ENCODE data around the gene DENND5B. TPM values are rescaled to one million over a fixed set of nuclear protein-coding genes. Genes with fewer than 3 reads are reported as not detected.

The DENND5B gene
- total and polyA plus RNA-seq, 2 of the 4 experiments (the other 2 are of a cell fraction) = 5.5 to 13.4 TPM

- Histone ChIP-seq H2AK9ac (replicated peaks; ENCODE audit: low read depth, low read length, poor library complexity) (no peak overlapping the region), H3K18ac (ENCODE audit: low read depth, low read length) (no peak overlapping the region), H3K9me1 (ENCODE audit: insufficient read depth, low read length) (no peaks in the 10 kb centered on the region), H3K27me3 (ENCODE audit: control insufficient read depth, insufficient read depth, low read length) (0 out of 2 replicates have a peak, but pooled peaks cover 1% of the 10 kb centered on the region), H2AFZ (replicated peaks; ENCODE audit: low read length, poor library complexity) (no peak overlapping the region), H4K5ac (ENCODE audit: low read depth, low read length) (no peak overlapping the region), H3K14ac (replicated peaks; ENCODE audit: low read depth, low read length) (no peak overlapping the region), H4K91ac (ENCODE audit: insufficient read depth, low read depth, low read length) (no peak overlapping the region), H3K9me3 (ENCODE audit: control insufficient read depth, insufficient read depth, low read length) (no peaks in the 10 kb centered on the region), H2BK5ac (ENCODE audit: low read depth, low read length, poor library complexity, severe bottlenecking) (no peak overlapping the region), H3K79me1 (ENCODE audit: low read depth in 1 of 2, low read length in 2 of 2) (no peaks in the 10 kb centered on the region), H3K4me1 (ENCODE audit: control insufficient read depth, insufficient read depth, low read length) (no peaks in the 10 kb centered on the region), H3K36me3 (ENCODE audit: control insufficient read depth, insufficient read depth, low read length) (no peaks in the 10 kb centered on the region), H2BK15ac (ENCODE audit: low read depth, low read length) (no peak overlapping the region), H3K4me3 (ENCODE audit: insufficient read depth, low read depth, low read length) (no peak overlapping the region), H2BK20ac (ENCODE audit: low read depth, low read length) (no peak overlapping the region), H2BK120ac (ENCODE audit: low read depth, low read length) (no peak overlapping the region), H2AK5ac (ENCODE audit: low read depth, low read length) (no peak overlapping the region), H3K4ac (ENCODE audit: low read depth, low read length) (no peak overlapping the region), H4K8ac (ENCODE audit: low read depth in 2 of 2, low read length in 2 of 2) (no peak overlapping the region), H3K56ac (ENCODE audit: extremely low read depth, insufficient read depth, low read length) (no peak overlapping the region), H3K4me2 (ENCODE audit: low read depth, low read length) (no peak overlapping the region), H4K20me1 (ENCODE audit: insufficient read depth, low read length) (no peaks in the 10 kb centered on the region), H3K23ac (ENCODE audit: low read depth, low read length) (no peak overlapping the region), H3K27ac (ENCODE audit: insufficient read depth, low read length) (no peak overlapping the region), H3K9ac (ENCODE audit: low read depth, low read length) (no peak overlapping the region)
- no peak for ATAC-seq (ENCODE audit: low read depth)
- in situ Hi-C loops (cut with MboI; ENCODE audit: low sequenced_read_pairs) (no loop called here), dilution Hi-C loops (cut with HindIII; ENCODE audit: low sequenced_read_pairs, unreplicated experiment) (no loop called here), intact Hi-C loops (cut with micrococcal nuclease) (no loop called here)
- DNase-seq = no peak
- TF ChIP-seq USF2 (IDR thresholded peaks at IDR 0.05; ENCODE audit: low read depth, low read length) = no peak
- no peak for TF ChIP-seq RCOR1 (IDR thresholded peaks at IDR 0.05; ENCODE audit: insufficient replicate concordance, low read length)
- no peak for TF ChIP-seq MAFK (IDR thresholded peaks at IDR 0.05; ENCODE audit: low read depth, low read length)
- no peak for TF ChIP-seq RAD21 (IDR thresholded peaks at IDR 0.05; ENCODE audit: low read length)
- TF ChIP-seq BHLHE40 (IDR thresholded peaks at IDR 0.05; ENCODE audit: low read depth, low read length) = no peak
- no peak for TF ChIP-seq NFE2L2 (IDR thresholded peaks at IDR 0.05; ENCODE audit: low read depth, low read length)
- POLR2A ChIA-PET (ENCODE audit: unreplicated experiment) = no interaction called here
- no CpG with 5 or more reads among the region's 5 CpGs for WGBS, 2 experiments (ENCODE audit: extremely low coverage in 2 of 2, insufficient read length in 1 of 2)
- BruUV-seq (replicated peaks) = no TSS peak
- CTCF ChIA-PET = interaction anchor here (1.2 kb wide), 1 partner anchor 85 kb away, joined by 3 read pairs; no protein-coding TSS in a partner anchor
Measured at GRCh38 chr12:31600252-31600651, 9.3 kb upstream of the DENND5B start.

All from IMR-90 (cell line).